RWPE2 (cell line): Measurements from ENCODE around the gene SLC26A4.
A peak's percentile ranks its signal among the peaks of the same experiment; 100 is the strongest.

Source experiments
- ATAC-seq: fragments of 200-7000 bp; cut with Tn5 transposase; 3 replicates; pipeline ENCODE4 v1.9.1; 2021; ENCODE audit warnings: low read depth
- DNase-seq: peaks from one replicate; pipeline ENCODE4 v3.0.0-alpha.2; 2020; ENCODE audit warnings: low spot score
- H3K27ac ChIP-seq: fragments of 450-650 bp; 2 replicates; pipeline ENCODE4 v1.5.1; 2017; ENCODE audit warnings: mild to moderate bottlenecking; ENCODE audit not compliant: poor library complexity, severe bottlenecking
- H3K27me3 ChIP-seq: fragments of 250-450 bp; sonication (Bioruptor Pico); 2 replicates; pipeline ENCODE4 v1.5.1; 2021; ENCODE audit warnings: mild to moderate bottlenecking, moderate library complexity; ENCODE audit not compliant: insufficient read depth, poor library complexity, severe bottlenecking
- H3K36me3 ChIP-seq: fragments of 250-450 bp; sonication (Bioruptor Pico); 2 replicates; pipeline ENCODE4 v1.5.1; 2020; ENCODE audit warnings: low read depth, mild to moderate bottlenecking, moderate library complexity
- H3K4me1 ChIP-seq: fragments of 250-450 bp; sonication (Bioruptor Pico); 2 replicates; pipeline ENCODE4 v1.5.1; 2021; ENCODE audit warnings: mild to moderate bottlenecking, moderate library complexity; ENCODE audit not compliant: insufficient read depth, poor library complexity, severe bottlenecking
- H3K4me3 ChIP-seq: fragments of 250-450 bp; sonication (Bioruptor Pico); 2 replicates; pipeline ENCODE4 v1.5.1; 2021; ENCODE audit warnings: mild to moderate bottlenecking, moderate library complexity; ENCODE audit not compliant: severe bottlenecking
- H3K9me3 ChIP-seq: fragments of 250-450 bp; sonication (Bioruptor Pico); 2 replicates; pipeline ENCODE4 v1.5.1; 2021; ENCODE audit warnings: mild to moderate bottlenecking, moderate library complexity; ENCODE audit not compliant: severe bottlenecking
- TF ChIP-seq, protein P1 (sequence below): fragments of 450-650 bp; IDR thresholded peaks from one replicate; pipeline ENCODE4 v1.5.1; 2017; ENCODE audit warnings: mild to moderate bottlenecking, moderate library complexity; ENCODE audit not compliant: poor library complexity, severe bottlenecking

Gene SLC26A4

DNA sequence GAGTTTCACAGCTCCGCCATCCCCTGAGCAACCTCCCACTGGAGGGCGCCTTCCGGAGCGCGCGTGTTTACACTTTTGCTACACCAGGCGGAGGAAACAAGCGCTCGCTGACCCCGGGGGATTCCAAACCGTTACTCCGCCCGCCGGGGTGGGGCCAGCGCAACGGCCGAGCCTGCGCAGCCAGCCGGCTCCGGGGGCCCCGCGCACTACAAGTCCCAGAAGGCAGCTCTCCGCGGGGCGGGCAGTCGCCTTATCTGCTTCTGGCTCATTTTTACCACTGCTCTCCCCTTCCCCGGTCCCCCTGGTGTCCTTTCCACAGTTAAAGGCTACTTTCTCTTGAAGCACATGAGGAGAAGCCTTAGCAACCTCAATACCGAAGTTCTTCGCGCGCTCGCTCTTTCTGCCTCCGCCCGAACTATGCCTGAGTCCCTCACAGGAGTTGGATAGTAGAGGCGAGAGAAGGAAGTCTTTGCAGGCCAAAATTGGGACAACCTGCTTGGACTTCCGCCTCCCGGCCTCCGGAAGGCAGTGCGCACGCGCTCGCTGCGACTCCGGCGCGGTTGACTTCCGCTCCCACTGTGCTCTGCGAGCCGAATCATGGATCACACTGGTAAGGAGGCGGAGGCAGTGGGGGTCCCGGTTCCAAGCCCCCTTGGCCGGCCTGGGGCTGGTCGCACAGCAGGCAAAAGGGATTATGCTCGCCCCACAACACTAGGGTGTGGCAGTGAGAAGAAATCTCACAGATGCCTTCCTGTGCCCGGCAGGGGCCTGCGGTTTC, 83.1 kb downstream of the SLC26A4 start, which contains the start of gene CBLL1:
Gene CBLL1 (plus strand): TSS at position 576 of the 778 bp plus-strand sequence. CDS start 22 bp downstream, at position 598.
- peak within 1 kb of the TSS; percentile 63 for H3K4me3 ChIP-seq
- peak; percentile 96 for DNase-seq
- H3K36me3 ChIP-seq = peaks cover 19% of the 10 kb centered on the region
- peaks cover 18% of the 10 kb centered on the region for H3K4me1 ChIP-seq
- TF ChIP-seq, protein P1, sequence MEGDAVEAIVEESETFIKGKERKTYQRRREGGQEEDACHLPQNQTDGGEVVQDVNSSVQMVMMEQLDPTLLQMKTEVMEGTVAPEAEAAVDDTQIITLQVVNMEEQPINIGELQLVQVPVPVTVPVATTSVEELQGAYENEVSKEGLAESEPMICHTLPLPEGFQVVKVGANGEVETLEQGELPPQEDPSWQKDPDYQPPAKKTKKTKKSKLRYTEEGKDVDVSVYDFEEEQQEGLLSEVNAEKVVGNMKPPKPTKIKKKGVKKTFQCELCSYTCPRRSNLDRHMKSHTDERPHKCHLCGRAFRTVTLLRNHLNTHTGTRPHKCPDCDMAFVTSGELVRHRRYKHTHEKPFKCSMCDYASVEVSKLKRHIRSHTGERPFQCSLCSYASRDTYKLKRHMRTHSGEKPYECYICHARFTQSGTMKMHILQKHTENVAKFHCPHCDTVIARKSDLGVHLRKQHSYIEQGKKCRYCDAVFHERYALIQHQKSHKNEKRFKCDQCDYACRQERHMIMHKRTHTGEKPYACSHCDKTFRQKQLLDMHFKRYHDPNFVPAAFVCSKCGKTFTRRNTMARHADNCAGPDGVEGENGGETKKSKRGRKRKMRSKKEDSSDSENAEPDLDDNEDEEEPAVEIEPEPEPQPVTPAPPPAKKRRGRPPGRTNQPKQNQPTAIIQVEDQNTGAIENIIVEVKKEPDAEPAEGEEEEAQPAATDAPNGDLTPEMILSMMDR = peak; percentile 80
- ATAC-seq = peak; percentile 91
- no peaks in the 10 kb centered on the region for H3K27me3 ChIP-seq
- no peaks in the 10 kb centered on the region for H3K9me3 ChIP-seq
- peak within 1 kb of the TSS; percentile 72 for H3K27ac ChIP-seq

DNA sequence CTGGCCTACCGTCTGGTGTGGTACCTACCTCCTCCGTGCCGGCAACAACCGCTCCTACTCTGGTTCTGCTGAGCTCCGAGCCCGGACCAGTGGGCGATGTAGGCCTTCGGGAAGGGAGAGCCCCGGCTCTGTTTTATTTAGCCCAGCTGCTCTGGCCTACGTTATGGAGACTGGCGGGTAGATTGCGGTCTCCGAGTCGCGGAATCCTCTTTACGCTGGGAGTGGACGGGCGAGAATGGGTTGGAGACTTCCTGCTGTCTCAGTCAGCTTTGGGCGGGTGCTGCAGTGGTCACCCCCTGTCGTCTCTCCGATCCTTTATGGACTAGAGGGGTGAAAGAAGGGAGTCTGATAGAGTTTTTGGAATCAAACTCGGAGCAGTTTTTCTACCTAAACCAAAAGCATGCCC, 83.7 kb downstream of the SLC26A4 start:
- peaks cover 25% of the 10 kb centered on the region for H3K36me3 ChIP-seq
- H3K27me3 ChIP-seq = no peaks in the 10 kb centered on the region
- H3K4me1 ChIP-seq = peaks cover 18% of the 10 kb centered on the region
- no peaks in the 10 kb centered on the region for H3K9me3 ChIP-seq
- peak overlapping the region; percentile 63 for H3K4me3 ChIP-seq
- TF ChIP-seq, protein P1 = no peak
- H3K27ac ChIP-seq = peak overlapping the region; percentile 72
- no peak for DNase-seq
- peak; percentile 45 for ATAC-seq

DNA sequence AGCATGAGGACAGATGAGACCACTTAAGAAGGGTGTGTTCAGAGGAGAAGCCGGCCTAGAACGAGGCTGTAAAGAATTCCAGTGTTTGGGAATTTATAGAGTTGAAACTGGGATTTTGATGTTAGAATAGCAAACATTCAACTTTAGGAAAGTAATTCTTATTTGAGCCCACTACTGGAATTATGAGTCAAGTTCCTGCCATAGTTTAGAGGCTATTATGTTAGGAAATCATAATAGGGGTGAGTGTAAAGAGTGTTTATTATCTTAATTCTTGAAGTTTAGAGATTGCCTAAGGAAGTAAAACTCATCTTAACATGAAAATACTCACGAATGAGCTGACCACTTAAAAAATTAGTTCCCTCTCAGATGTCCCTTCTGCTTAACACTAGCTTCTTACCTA, 85.4 kb downstream of the SLC26A4 start:
- H3K9me3 ChIP-seq = no peaks in the 10 kb centered on the region
- DNase-seq = no peak
- no peaks in the 10 kb centered on the region for H3K27me3 ChIP-seq
- no peak for ATAC-seq
- peaks cover 18% of the 10 kb centered on the region for H3K4me1 ChIP-seq
- no peak overlapping the region for H3K4me3 ChIP-seq
- TF ChIP-seq, protein P1 = no peak
- H3K27ac ChIP-seq = no peak overlapping the region
- peaks cover 41% of the 10 kb centered on the region for H3K36me3 ChIP-seq

DNA sequence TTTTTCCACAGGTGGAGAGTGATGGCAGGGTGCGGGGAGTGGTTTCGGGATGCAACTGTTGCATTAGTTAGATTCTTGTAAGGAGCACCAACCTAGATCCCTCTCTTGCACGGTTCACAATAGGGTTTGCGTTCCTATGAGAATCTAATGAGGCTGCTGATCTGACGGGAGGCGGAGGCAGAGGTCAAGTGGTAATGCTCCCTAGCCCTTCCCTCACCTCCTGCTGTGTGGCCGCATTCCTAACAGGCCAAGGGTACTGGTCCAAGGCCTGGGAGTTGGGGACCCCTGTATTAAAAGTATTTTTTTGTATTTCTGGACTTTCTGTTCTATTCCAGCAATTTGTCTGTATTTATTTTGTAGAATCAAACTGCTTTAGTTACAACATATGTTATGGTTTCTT, 90.5 kb downstream of the SLC26A4 start:
- TF ChIP-seq, protein P1 = no peak
- H3K27ac ChIP-seq = no peak overlapping the region
- DNase-seq = no peak
- no peaks in the 10 kb centered on the region for H3K27me3 ChIP-seq
- H3K9me3 ChIP-seq = peaks cover 2% of the 10 kb centered on the region
- H3K36me3 ChIP-seq = peaks cover 90% of the 10 kb centered on the region
- H3K4me1 ChIP-seq = peaks cover 4% of the 10 kb centered on the region
- H3K4me3 ChIP-seq = no peak overlapping the region
- no peak for ATAC-seq

DNA sequence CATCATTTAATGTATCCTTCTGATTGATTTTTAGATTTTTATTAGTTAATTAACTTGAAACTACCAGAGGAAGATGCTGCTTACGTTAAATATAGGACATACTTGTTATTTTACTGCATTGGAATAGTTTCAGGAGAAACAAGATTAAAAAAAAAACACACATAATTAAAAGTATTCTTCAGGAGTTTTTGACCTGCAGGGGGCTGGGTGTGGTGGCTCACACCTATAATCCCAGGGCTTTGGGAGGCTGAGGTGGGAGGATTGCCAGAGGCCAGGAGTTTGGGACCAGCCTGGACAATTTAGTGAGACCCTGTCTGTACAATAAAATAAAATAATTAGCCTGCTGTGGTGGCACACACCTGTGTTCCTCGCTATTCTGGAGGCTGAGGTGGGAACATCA, 94.0 kb downstream of the SLC26A4 start:
- no peaks in the 10 kb centered on the region for H3K27me3 ChIP-seq
- DNase-seq (no peak), ATAC-seq (no peak)
- no peaks in the 10 kb centered on the region for H3K4me1 ChIP-seq
- no peak overlapping the region for H3K4me3 ChIP-seq
- peaks cover 96% of the 10 kb centered on the region for H3K36me3 ChIP-seq
- TF ChIP-seq, protein P1 = no peak
- H3K9me3 ChIP-seq = peaks cover 2% of the 10 kb centered on the region
- no peak overlapping the region for H3K27ac ChIP-seq
